Posterior vena cava (tissue), 2 donors: ENCODE data around the gene DENND5A. TPM values are rescaled to one million over a fixed set of nuclear protein-coding genes. Genes with fewer than 3 reads are reported as not detected.
"Not testable (repeated sequence)": the region's sequence is repeated elsewhere in the genome, so short reads cannot be mapped to it uniquely, and the experiment has no call there.

Experiments used
- DNase-seq: peaks from one replicate; pipeline ENCODE4 v3.0.0-alpha.2; 2020; ENCODE audit warnings: low spot score
- intact Hi-C, 2 donors: fragments of 100-400 bp; cut with DNase I; formaldehyde crosslinking; loops; one replicate each; pipeline versions ENCODE4 v1.14.1 to v1.14.2; 2022 to 2023
- total RNA-seq, 2 donors: library from RNA; stranded (reverse); fragmentation: NEBNext Ultra II Directional; extraction: Animal tissue kit (Norgen Biotek cat#: 25700); gene quantifications; one replicate each; pipeline ENCODE4 v1.2.1, GENCODE V29; 2021
- donor health status: DM: yes; HTN: yes; CAD: no.
- donor health status: DM: yes; HTN: yes; CAD: no.

Gene DENND5A
- total RNA-seq, 2 donors from 2014 or later: 97.4 to 132 TPM

DNA sequence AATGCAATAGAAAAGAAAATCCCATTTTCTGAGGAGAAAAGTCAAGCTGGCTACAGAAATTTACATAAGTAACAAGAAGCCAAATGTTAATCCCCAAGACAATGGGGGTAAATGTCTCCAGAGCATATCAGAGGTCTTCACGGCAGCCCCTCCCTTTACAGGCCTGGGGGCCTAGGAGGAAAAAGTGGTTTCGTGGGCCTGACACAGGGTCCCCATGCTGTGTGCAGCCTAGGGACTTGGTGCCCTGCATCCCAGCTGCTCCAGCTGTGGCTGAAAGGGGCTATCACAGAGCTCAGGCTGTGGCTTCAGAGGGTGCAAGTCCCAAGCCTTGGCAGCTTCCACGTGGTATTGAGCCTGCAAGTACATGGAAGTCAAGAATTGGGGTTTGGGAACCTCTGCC, 76.3 kb downstream of the DENND5A start:
- intact Hi-C loops, DNase-seq: not testable (repeated sequence)

GRCh38 chr11:9187616-9188015, 77.5 kb downstream of the DENND5A start:
- intact Hi-C loops: no loop called here

GRCh38 chr11:9184516-9184915, 80.6 kb downstream of the DENND5A start:
- intact Hi-C loops: no loop called here
- no peak for DNase-seq

More at GRCh38 chr11:9187616-9188015, 77.5 kb downstream of the DENND5A start:
- DNase-seq: no peak

GRCh38 chr11:9182180-9182871, 82.8 kb downstream of the DENND5A start:
- intact Hi-C loops: no loop called here
- no peak for DNase-seq

DNA sequence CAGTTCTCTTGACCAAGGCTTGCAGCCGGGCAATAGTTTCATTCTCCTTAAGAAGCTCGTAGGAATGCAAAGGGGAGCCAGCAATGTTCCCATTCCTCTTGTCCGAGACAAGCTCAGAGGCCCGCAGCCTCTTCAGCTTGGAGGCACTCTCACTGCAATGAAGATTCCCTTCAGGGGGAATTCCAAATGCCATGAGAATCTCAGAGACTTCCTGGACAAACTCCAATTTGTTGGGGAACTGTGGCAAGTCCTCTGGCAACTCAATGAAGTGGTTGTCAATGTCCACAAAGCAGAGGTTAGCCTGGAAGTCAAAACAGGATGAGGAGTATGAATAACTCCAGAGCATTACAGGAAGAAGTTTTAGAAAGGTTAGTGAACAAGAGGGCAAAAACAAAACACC, 84.4 kb downstream of the DENND5A start:
- intact Hi-C loops: no loop called here
- DNase-seq: no peak

DNA sequence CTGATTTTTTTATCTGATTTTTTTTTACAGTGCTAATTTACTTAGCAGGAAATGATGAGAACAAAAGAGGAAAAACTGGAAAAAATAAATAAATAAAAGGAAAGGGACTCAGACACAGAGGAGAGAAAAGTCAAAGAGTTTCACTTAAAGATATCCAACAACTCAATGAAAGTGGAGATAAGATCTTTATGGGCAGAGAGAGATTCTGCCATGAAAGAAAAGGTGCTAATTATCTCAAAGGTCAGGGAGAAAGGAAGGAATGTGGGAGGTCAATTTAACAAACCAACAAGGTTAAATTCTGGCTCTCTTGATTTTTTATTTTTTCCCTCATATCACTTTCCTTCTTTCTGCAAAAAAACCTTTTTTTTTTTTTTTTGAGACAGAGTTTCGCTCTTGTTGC, 86.0 kb downstream of the DENND5A start:
- no peak for DNase-seq
- intact Hi-C loops: no loop called here

DNA sequence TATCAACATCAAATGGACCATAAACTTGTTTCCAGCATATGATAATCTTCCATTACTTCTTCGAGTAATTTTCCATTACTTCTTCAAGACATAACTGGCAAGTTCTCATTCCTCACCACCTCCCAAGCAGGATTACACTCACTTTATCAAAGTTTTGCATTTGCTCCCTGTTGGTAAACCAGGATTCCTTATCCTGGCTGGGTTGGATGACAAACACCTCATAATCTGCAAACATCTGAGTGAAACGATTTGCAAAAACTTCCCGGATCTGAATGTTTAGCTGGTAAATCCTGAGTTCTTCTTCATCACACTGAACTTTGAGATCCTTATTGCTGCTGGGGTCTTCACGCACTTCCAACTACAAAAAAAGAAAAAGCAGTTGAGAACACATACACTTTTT, 86.4 kb downstream of the DENND5A start:
- intact Hi-C loops: no loop called here
- no peak for DNase-seq

GRCh38 chr11:9177438-9178091, 87.6 kb downstream of the DENND5A start:
- DNase-seq: no peak
- intact Hi-C loops: no loop called here

DNA sequence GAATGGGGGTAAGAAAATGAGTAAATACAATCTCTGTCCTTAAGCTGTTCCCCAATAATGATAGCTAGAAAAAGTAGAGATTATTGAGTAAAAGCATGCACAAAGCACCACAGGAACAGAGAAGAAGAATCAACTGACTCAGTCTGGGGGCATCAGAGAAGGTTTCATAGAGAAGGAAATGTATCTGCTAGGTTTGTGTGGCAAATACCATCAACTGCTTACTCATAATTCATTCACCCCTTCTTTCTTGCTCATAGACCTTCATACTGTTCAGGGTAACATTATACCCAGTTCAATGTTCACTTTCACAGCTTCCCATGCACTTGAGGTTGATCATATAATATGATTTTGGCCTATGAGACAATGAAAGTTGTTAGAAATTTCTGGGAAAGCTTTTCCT, 88.6 kb downstream of the DENND5A start:
- intact Hi-C loops: no loop called here
- DNase-seq: no peak

DNA sequence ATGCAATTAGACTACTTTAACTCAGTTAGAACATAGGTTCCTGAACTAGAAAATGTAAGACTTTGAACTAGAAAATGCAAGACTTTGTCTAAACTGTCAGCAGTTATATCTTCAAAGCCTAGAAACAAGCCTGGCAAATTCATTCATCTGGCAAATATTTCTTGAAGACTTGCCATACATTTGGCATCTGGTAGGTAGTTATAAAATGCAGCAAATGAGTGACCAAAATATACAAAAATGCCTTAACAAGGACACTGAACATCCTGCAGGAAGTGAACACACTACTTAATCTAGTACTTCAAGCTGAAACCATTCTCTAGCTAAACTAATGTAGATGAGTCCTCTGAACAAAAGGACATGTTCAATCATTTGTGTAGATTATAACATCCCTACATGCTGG, 89.0 kb downstream of the DENND5A start:
- intact Hi-C loops: no loop called here
- DNase-seq: no peak

DNA sequence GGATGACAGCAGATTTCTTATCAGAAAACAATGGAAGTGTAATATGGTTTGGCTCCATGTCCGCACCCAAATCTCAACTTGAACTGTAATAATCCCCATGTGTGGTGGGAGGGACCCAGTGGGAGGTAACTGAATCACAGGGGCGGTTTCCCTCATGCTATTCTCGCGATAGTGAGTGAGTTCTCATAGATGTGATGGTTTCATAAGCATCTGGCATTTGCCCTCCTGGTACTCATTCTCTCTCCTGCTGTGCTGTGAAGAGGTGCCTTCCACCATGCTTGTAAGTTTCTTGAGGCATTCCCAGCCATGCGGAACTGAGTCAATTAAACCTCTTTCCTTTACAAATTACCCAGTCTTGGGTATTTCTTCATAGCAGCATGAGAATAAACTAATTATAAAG, 92.8 kb downstream of the DENND5A start:
- DNase-seq: no peak

DNA sequence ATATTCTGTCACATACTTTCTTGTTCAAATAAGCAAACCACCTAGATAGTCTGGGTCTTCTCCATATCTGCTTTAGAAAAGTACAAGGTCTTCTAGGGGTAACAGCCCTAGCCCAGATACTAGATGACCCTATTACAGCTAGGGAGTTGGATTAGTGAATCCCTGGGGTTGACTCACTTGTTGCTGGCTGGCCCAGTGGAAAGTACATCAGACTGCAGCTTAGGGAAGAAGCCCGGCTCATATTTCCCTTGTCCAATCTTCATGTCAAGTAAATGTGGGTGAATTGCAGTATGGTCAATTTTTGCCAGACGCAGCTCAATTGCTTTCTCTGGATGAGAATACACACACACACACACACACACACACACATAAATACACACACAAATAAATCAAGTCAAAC, 94.7 kb downstream of the DENND5A start:
- intact Hi-C loops: no loop called here
- DNase-seq: no peak

More for the DNA sequence above, 92.8 kb downstream of the DENND5A start:
- intact Hi-C loops: no loop called here

DNA sequence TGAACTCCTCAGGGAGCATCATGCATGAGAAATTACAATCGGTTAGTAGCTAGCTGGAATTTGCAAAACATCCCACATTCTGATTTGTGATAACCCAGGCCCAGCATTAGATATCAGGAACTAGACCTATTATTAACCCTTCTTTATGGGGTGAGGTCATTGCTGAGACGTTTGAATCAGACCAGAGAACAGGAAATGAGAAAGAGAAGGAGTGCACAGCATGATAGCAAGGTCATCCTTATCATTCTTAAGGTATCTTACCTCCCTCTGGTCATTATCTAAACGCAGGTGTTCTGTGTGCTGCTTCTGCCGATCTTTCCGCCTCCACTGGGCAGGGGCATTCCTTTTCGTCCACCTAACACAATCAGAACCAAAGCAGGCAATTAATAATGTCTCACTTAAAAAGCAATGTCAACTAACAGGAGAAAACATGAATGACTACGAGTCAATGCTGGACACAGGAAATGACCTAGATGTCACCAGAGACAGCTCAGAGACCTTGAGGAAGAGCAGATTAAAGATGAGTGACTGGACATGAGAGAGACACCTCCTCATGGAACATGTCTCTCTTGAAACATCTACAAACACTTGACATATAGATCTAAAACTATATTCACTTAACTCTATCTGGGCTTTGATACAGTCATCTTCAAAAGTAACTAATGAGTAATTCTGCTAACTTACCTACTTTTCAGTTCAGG, 95.4 kb downstream of the DENND5A start:
- no peak for DNase-seq
- intact Hi-C loops: no loop called here

DNA sequence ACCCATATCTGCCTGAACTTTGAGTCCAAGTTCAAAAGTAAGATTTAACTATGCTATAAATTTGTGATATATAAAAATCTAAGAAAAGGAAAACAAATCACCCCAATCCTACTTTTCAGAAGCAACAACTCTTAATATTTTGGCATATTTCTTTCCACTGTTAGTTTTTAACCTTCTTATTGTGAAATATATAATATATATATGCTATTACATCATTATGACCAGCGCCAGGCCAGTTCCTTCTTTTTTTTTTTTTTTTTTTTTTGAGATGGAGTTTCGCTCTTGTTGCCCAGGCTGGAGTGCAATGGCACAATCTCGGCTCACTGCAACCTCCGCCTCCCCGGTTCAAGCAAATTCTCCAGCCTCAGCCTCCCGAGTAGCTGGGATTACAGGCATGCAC, 103.2 kb downstream of the DENND5A start:
- intact Hi-C loops, DNase-seq: not testable (repeated sequence)

DNA sequence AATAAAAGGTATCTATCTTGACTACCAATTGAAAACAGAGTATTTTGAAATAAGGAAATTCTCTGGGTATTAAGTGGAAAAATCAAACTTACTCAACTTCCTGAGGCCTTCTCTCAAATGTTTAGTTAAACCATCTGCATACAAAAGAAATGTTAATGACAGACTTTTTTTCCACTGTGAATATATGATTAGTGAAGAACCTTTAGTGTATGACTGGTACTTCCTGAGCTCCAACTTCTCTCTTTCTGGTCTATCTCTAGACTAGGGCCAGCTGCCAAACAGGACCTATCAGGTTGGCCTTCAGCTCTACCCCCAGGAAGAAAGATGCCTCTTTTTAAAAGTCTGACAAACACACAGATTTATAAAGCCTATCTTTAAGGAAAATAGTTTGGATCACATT, 105.0 kb downstream of the DENND5A start:
- DNase-seq: no peak
- intact Hi-C loops: no loop called here

DNA sequence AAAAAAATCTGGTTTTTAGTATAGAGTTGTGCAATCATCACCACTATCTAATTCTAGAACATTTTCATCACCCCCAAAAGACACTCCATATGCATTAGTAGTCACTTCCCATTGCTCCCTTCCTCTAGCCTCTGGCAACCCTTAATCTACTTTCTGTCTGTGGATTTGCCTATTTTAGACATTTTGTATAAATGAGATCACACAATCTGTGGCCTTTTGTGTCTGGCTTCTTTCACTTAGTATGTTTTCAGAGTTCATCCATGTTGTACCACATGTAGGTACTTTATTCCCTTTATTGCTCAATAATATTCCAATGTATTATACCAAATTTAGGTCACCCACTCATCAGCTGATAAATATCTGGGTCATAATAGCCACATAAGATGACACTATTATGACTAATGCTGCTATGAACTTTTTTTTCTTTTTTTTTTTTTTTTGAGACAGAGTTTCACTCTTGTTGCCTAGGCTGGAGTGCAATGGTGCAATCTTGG, 106.2 kb downstream of the DENND5A start:
- intact Hi-C loops: no loop called here

GRCh38 chr11:9155930-9156329, 109.2 kb downstream of the DENND5A start:
- DNase-seq: no peak
- intact Hi-C loops: no loop called here

More for the DNA sequence above, 106.2 kb downstream of the DENND5A start:
- no peak for DNase-seq

- no peak for DNase-seq
- intact Hi-C loops: no loop called here
These were observed 111.5 kb downstream of the DENND5A start for GRCh38 chr11:9153651-9154050.

GRCh38 chr11:9151631-9152030, 113.5 kb downstream of the DENND5A start:
- no peak for DNase-seq
- intact Hi-C loops: no loop called here

DNA sequence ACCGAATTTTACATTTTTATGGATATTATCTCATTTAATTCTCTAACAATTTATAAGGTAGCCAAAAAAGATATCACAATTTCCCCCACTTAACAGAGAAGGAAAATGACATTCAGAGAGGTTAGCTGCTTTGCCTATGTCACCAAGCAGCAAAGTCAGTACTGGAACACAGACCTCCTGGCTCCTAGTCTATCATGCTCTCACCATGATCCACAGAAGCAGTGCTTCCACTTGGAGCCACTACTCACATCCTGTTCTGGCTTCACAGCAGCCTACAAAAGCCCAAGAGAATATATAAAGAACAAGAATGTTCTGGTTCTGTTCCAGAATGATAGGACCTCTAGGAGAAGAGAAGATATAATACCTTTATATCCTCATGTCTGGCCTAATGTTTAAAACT, 114.2 kb downstream of the DENND5A start:
- intact Hi-C loops: no loop called here
- no peak for DNase-seq
